H1 (cell line): ENCODE results near the gene OGDH. TPM values are rescaled to one million over a fixed set of nuclear protein-coding genes. Genes with fewer than 3 reads are reported as not detected.

Experiments used
- CTCF ChIA-PET: fragments of 300-600 bp; sonication (Branson Sonifier 250); formaldehyde crosslinking; loops from one replicate; lab custom pipeline; 2021; ENCODE audit not compliant: partially characterized antibody; lab: Charles Lee
- POLR2A ChIA-PET: fragments of 300-600 bp; sonication (Branson Sonifier 250); formaldehyde crosslinking; loops from one replicate; lab custom pipeline; 2021; ENCODE audit warnings: inconsistent platforms; ENCODE audit not compliant: partially characterized antibody; lab: Charles Lee
- DNase-seq, 2 experiments: peaks; one replicate each; pipeline versions ENCODE4 v3.0.0 to v3.0.0-alpha.2; 2010 to 2022; ENCODE audit warnings: low spot score in 2 of 2, low read depth in 1 of 2, mixed read lengths in 1 of 2
- FAIRE-seq: peaks from 2 replicates; lab custom pipeline; 2011; peaks lifted over from hg19 to GRCh38; lab: Jason Lieb, UNC
- H2AFZ ChIP-seq: 2 replicates; pipeline ENCODE4 v1.8.1; 2012; ENCODE audit warnings: low read length, inconsistent platforms
- H2AK5ac ChIP-seq: 2 replicates; pipeline ENCODE4 v1.6.1; 2013; ENCODE audit warnings: low read depth, low read length
- H2BK120ac ChIP-seq: replicated peaks from 2 replicates; pipeline ENCODE3; 2013; ENCODE audit warnings: low read depth, low read length, inconsistent platforms
- H2BK12ac ChIP-seq: 2 replicates; pipeline ENCODE4 v1.6.1; 2013; ENCODE audit warnings: low read depth, low read length
- H2BK15ac ChIP-seq: 2 replicates; pipeline ENCODE4 v1.6.1; 2013; ENCODE audit warnings: low read length
- H2BK20ac ChIP-seq: 2 replicates; pipeline ENCODE4 v1.6.1; 2013; ENCODE audit warnings: low read length
- H2BK5ac ChIP-seq: 2 replicates; pipeline ENCODE4 v1.6.1; 2013; ENCODE audit warnings: low read depth, low read length
- H3K14ac ChIP-seq: 2 replicates; pipeline ENCODE4 v1.6.1; 2013; ENCODE audit warnings: inconsistent platforms; ENCODE audit not compliant: insufficient read length
- H3K18ac ChIP-seq: 2 replicates; pipeline ENCODE4 v1.6.1; 2013; ENCODE audit warnings: low read length; ENCODE audit errors: extremely low read depth
- H3K23ac ChIP-seq: 2 replicates; pipeline ENCODE4 v1.6.1; 2013; ENCODE audit warnings: inconsistent platforms; ENCODE audit not compliant: insufficient read length
- H3K23me2 ChIP-seq: 2 replicates; pipeline ENCODE4 v1.6.1; 2013; ENCODE audit warnings: low read depth, low read length
- H3K27ac ChIP-seq: 2 replicates; pipeline ENCODE4 v1.6.1; 2011; ENCODE audit warnings: low read depth, low read length, inconsistent platforms
- H3K27me3 ChIP-seq, 4 experiments: replicated peaks in 1 of 4; 1 replicate in 1 of 4; 2 replicates in 3 of 4; pipeline versions ENCODE4 v1.6.1 to v1.8.1; 2011 to 2013; ENCODE audit warnings: low read length in 3 of 4, mild to moderate bottlenecking in 3 of 4, inconsistent platforms in 2 of 4, mixed read lengths in 2 of 4, moderate library complexity in 1 of 4; ENCODE audit not compliant: control insufficient read depth in 3 of 4, insufficient read depth in 3 of 4; ENCODE audit errors: extremely low read depth in 1 of 4
- H3K36me3 ChIP-seq, 4 experiments: 2 replicates each; pipeline versions ENCODE4 v1.6.1 to v1.8.1; 2011 to 2013; ENCODE audit warnings: mild to moderate bottlenecking in 4 of 4, low read length in 3 of 4, moderate library complexity in 2 of 4, control low read depth in 1 of 4, inconsistent platforms in 1 of 4; ENCODE audit not compliant: insufficient read depth in 4 of 4, control insufficient read depth in 2 of 4
- H3K4ac ChIP-seq: replicated peaks from 2 replicates; pipeline ENCODE3; 2013; ENCODE audit warnings: low read length, low read depth, mixed read lengths, inconsistent platforms; ENCODE audit not compliant: insufficient read length
- H3K4me1 ChIP-seq, 4 experiments: replicated peaks in 1 of 4; 1 replicate in 1 of 4; 2 replicates in 3 of 4; pipeline versions ENCODE4 v1.6.1 to v1.8.1; 2011 to 2013; ENCODE audit warnings: low read length in 3 of 4, inconsistent platforms in 2 of 4, mixed read lengths in 1 of 4; ENCODE audit not compliant: insufficient read depth in 4 of 4, control insufficient read depth in 3 of 4
- H3K4me2 ChIP-seq, 2 experiments: 2 replicates each; pipeline versions ENCODE4 v1.6.1 to v1.8.1; 2011 to 2013; ENCODE audit warnings: low read depth in 2 of 2, low read length in 2 of 2, control low read depth in 1 of 2, inconsistent platforms in 1 of 2, mild to moderate bottlenecking in 1 of 2; ENCODE audit not compliant: insufficient read depth in 1 of 2
- H3K4me3 ChIP-seq, 4 experiments: fragments of 200-600, 300-600 bp in 1 of 4; sonication (generic), shearing (Covaris generic), sonication (Bioruptor Twin) in 1 of 4; 2 replicates each; pipeline versions ENCODE4 v1.5.1 to v1.8.1; 2011 to 2016; ENCODE audit warnings: low read length in 4 of 4, low read depth in 3 of 4, control low read depth in 2 of 4, inconsistent platforms in 2 of 4, mild to moderate bottlenecking in 2 of 4, mixed read lengths in 1 of 4, moderate library complexity in 1 of 4; ENCODE audit not compliant: insufficient read depth in 2 of 4; ENCODE audit errors: extremely low read depth in 1 of 4
- H3K56ac ChIP-seq: replicated peaks from 2 replicates; pipeline ENCODE3; 2013; ENCODE audit warnings: low read depth, mild to moderate bottlenecking, mixed read lengths, low read length, inconsistent platforms; ENCODE audit not compliant: insufficient read length
- H3K79me1 ChIP-seq: 2 replicates; pipeline ENCODE4 v1.6.1; 2013; ENCODE audit warnings: low read depth, low read length, control low read depth
- H3K79me2 ChIP-seq, 2 experiments: 2 replicates each; pipeline versions ENCODE4 v1.6.1 to v1.8.1; 2012 to 2013; ENCODE audit warnings: low read length in 2 of 2, mild to moderate bottlenecking in 2 of 2, inconsistent platforms in 1 of 2; ENCODE audit not compliant: insufficient read depth in 2 of 2, control insufficient read depth in 1 of 2
- H3K9ac ChIP-seq, 4 experiments: replicated peaks in 1 of 4; 1 replicate in 1 of 4; 2 replicates in 3 of 4; pipeline versions ENCODE4 v1.6.1 to v1.8.1; 2011 to 2013; ENCODE audit warnings: low read depth in 3 of 4, low read length in 3 of 4, control low read depth in 2 of 4, mild to moderate bottlenecking in 2 of 4, moderate library complexity in 2 of 4, inconsistent platforms in 1 of 4; ENCODE audit errors: extremely low read depth in 1 of 4
- H3K9me3 ChIP-seq, 2 experiments: 2 replicates each; pipeline versions ENCODE4 v1.6.1 to v1.8.1; 2012 to 2013; ENCODE audit warnings: mild to moderate bottlenecking in 2 of 2, moderate library complexity in 2 of 2, control low read depth in 1 of 2, inconsistent platforms in 1 of 2, low read depth in 1 of 2, low read length in 1 of 2, mixed read lengths in 1 of 2; ENCODE audit not compliant: insufficient read depth in 2 of 2
- H4K20me1 ChIP-seq, 2 experiments: replicated peaks in 1 of 2; 2 replicates each; pipeline versions ENCODE3 to v1.8.1; 2011 to 2013; ENCODE audit warnings: inconsistent platforms in 2 of 2, low read length in 2 of 2, mild to moderate bottlenecking in 1 of 2; ENCODE audit not compliant: insufficient read depth in 2 of 2, control insufficient read depth in 1 of 2
- H4K5ac ChIP-seq: 2 replicates; pipeline ENCODE4 v1.6.1; 2013; ENCODE audit warnings: low read length, low read depth, mixed read lengths, inconsistent platforms; ENCODE audit not compliant: insufficient read length
- H4K8ac ChIP-seq: 2 replicates; pipeline ENCODE4 v1.8.0; 2013; ENCODE audit warnings: mild to moderate bottlenecking, moderate library complexity, low read length, inconsistent platforms; ENCODE audit not compliant: insufficient read depth; ENCODE audit errors: extremely low read depth
- H4K91ac ChIP-seq: replicated peaks from 2 replicates; pipeline ENCODE3; 2013; ENCODE audit warnings: low read length, mixed read lengths, inconsistent platforms; ENCODE audit not compliant: insufficient read length
- CTCF ChIP-seq, 3 experiments: IDR thresholded peaks; 1 replicate in 2 of 3; 2 replicates in 1 of 3; pipeline versions ENCODE4 v1.5.1 to v1.6.1; 2011; ENCODE audit warnings: low read length in 3 of 3, mild to moderate bottlenecking in 3 of 3, inconsistent platforms in 2 of 3, low read depth in 1 of 3, moderate library complexity in 1 of 3; ENCODE audit not compliant: insufficient read depth in 1 of 3; ENCODE audit errors: control extremely low read depth in 1 of 3
- RBBP5 ChIP-seq: IDR thresholded peaks from 2 replicates; pipeline ENCODE4 v1.7.1; 2012; ENCODE audit warnings: low read depth, mild to moderate bottlenecking, inconsistent platforms, low read length, moderate library complexity, borderline replicate concordance
- WGBS, 2 experiments: shearing (Covaris generic) in 1 of 2; methylation state at CpG; one replicate each; pipeline versions ENCODE4 v1.1.6 to v1.1.7; 2013 to 2015; ENCODE audit warnings: low lambda C conversion rate in 2 of 2, mixed read lengths in 2 of 2, inconsistent platforms in 1 of 2, low coverage in 1 of 2, missing lambda C conversion rate in 1 of 2; ENCODE audit not compliant: insufficient replicate concordance in 2 of 2, insufficient coverage in 1 of 2, insufficient read length in 1 of 2; ENCODE audit errors: extremely low coverage in 1 of 2, missing lambda C conversion rate in 1 of 2; 5-methylcytosine and 5-hydroxymethylcytosine counted together
- polyA plus RNA-seq, 7 experiments: library from polyadenylated mRNA; depleted of rRNA in 3 of 7; stranded (reverse) in 5 of 7; unstranded in 2 of 7; fragments of >200 nt in 5 of 7; fragments of 200-250 nt in 2 of 7; gene quantifications; 1 replicate in 5 of 7; 2 replicates in 1 of 7; 4 replicates in 1 of 7; pipeline versions ENCODE4 v1.2.1 to v1.2.3, GENCODE V29; 2011 to 2013; ENCODE audit warnings: missing spikeins in 2 of 7, mixed read lengths in 2 of 7
- total RNA-seq: library from RNA; stranded (reverse); fragmentation: NEBNext Ultra II Directional; extraction: Animal tissue kit (Norgen Biotek cat#: 25700); gene quantifications from 2 replicates; pipeline ENCODE4 v1.2.1, GENCODE V29; 2021

The OGDH gene
- total and polyA plus RNA-seq, 2 of the 8 experiments (the other 6 are each of a cell fraction or from before 2014, with no cell fraction given), result 71.6 to 91.6 TPM

DNA sequence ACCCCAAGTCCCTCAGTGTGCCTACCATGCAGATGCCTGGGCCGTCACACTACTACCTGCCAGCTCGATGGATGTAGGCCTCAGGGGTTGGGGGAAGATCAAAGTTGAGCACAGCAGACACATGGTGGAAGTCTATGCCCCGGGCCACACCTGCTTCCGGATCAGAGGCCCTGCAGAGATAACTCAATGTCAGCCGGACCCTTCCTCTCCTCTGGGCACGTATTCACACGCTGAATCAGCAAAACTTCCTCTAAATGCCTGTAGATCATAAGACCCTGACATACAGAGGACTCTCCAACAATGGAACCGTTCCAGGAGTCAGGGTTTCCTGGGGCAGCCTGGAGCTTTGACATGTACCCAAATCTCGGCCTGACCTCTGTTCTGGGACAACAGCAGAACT, 36.5 kb upstream of the OGDH start:
- no peak for TF ChIP-seq CTCF (IDR thresholded peaks at IDR 0.05; ENCODE audit: control extremely low read depth in 1 of 3, insufficient read depth in 1 of 3, low read depth in 1 of 3, low read length in 3 of 3)
- TF ChIP-seq RBBP5, result no peak
- H3K79me2 ChIP-seq, result peaks cover 0 to 15% of the 10 kb centered on the region in 2 experiments; a peak in 2 of 4 replicates
- no peak overlapping the region for H3K4me2 ChIP-seq
- H3K27me3 ChIP-seq, result no peaks in the 10 kb centered on the region
- H3K18ac ChIP-seq, result no peak overlapping the region
- no peak overlapping the region for H2AK5ac ChIP-seq
- DNase-seq, result no peak
- ChIA-PET POLR2A (interaction anchor here (0.6 to 8.6 kb wide), 8 partner anchors 8 to 438 kb away, joined by 3 to 89 read pairs (median 3); partner anchors contain the start of gene TMED4), CTCF (interaction anchor here (1.6 kb wide), 1 partner anchor 35 kb away, joined by 7 read pairs; no protein-coding TSS in a partner anchor)
- peaks cover 4% of the 10 kb centered on the region for H3K79me1 ChIP-seq
- H3K56ac ChIP-seq, result no peak overlapping the region
- no peak overlapping the region for H3K23ac ChIP-seq
- no peak overlapping the region for H3K4me3 ChIP-seq
- no peak overlapping the region for H2BK12ac ChIP-seq
- no peak overlapping the region for H3K9ac ChIP-seq
- no peak overlapping the region for H2BK120ac ChIP-seq
- no peak overlapping the region for H2BK20ac ChIP-seq
- H3K9me3 ChIP-seq, result no peaks in the 10 kb centered on the region
- H2AFZ ChIP-seq, result no peak overlapping the region
- no peak overlapping the region for H2BK15ac ChIP-seq
- H4K91ac ChIP-seq, result no peak overlapping the region
- no peak overlapping the region for H3K27ac ChIP-seq
- no peak overlapping the region for H3K14ac ChIP-seq
- H3K4ac ChIP-seq, result no peak overlapping the region
- H4K20me1 ChIP-seq, result peaks cover 2 to 24% of the 10 kb centered on the region in 2 experiments
- H3K36me3 ChIP-seq, result peaks cover 50 to 64% (median 61%) of the 10 kb centered on the region in 4 experiments
- peaks cover 4 to 9% (median 5%) of the 10 kb centered on the region in 4 experiments; a peak in 5 of 7 replicates for H3K4me1 ChIP-seq
- H3K23me2 ChIP-seq, result peaks cover 12% of the 10 kb centered on the region; the same call in 1 of the 2 replicates
- H4K8ac ChIP-seq, result no peak overlapping the region
- H4K5ac ChIP-seq, result no peak overlapping the region
- no peak for FAIRE-seq
- H2BK5ac ChIP-seq, result no peak overlapping the region
- 89% methylated on average over 9 of the region's 9 CpGs; no CpG with 5 or more reads in 1 of the 2 experiments for WGBS, 2 experiments
